Trophoblast cell (in vitro differentiated cells and primary cell): ENCODE data around the gene RAB15.

Experiments
- DNase-seq, 2 donors: peaks; one replicate each; pipeline ENCODE4 v3.0.0-alpha.2; 2016
- H2AFZ ChIP-seq: 2 replicates; pipeline ENCODE4 v1.6.1; 2013; ENCODE audit warnings: low read length, moderate library complexity, mild to moderate bottlenecking; ENCODE audit not compliant: insufficient read depth, poor library complexity
- H2AK5ac ChIP-seq: 2 replicates; pipeline ENCODE4 v1.6.1; 2013; ENCODE audit warnings: mild to moderate bottlenecking, low read length
- H2BK120ac ChIP-seq: 2 replicates; pipeline ENCODE4 v1.6.1; 2013; ENCODE audit warnings: low read length, mild to moderate bottlenecking, moderate library complexity; ENCODE audit not compliant: insufficient read depth, poor library complexity
- H2BK12ac ChIP-seq: 2 replicates; pipeline ENCODE4 v1.6.1; 2013; ENCODE audit warnings: mild to moderate bottlenecking, low read length, moderate library complexity
- H2BK5ac ChIP-seq: 2 replicates; pipeline ENCODE4 v1.6.1; 2013; ENCODE audit warnings: low read length, low read depth, moderate library complexity, mild to moderate bottlenecking; ENCODE audit not compliant: poor library complexity
- H3K14ac ChIP-seq: 2 replicates; pipeline ENCODE4 v1.6.1; 2013; ENCODE audit warnings: mild to moderate bottlenecking, low read length
- H3K18ac ChIP-seq: 2 replicates; pipeline ENCODE4 v1.6.1; 2013; ENCODE audit warnings: mild to moderate bottlenecking, low read length
- H3K23ac ChIP-seq: 2 replicates; pipeline ENCODE4 v1.6.1; 2013; ENCODE audit warnings: low read length
- H3K27ac ChIP-seq: 2 replicates; pipeline ENCODE4 v1.5.1; 2013; ENCODE audit warnings: low read depth, mild to moderate bottlenecking, inconsistent platforms, low read length, moderate library complexity
- H3K27me3 ChIP-seq: 2 replicates; pipeline ENCODE4 v1.6.1; 2013; ENCODE audit warnings: inconsistent platforms, mild to moderate bottlenecking, low read length, moderate library complexity; ENCODE audit not compliant: insufficient read depth
- H3K36me3 ChIP-seq, 2 experiments: 1 replicate in 1 of 2; 2 replicates in 1 of 2; pipeline ENCODE4 v1.6.1; 2013; ENCODE audit warnings: low read length in 2 of 2, mild to moderate bottlenecking in 2 of 2, moderate library complexity in 1 of 2; ENCODE audit not compliant: insufficient read depth in 2 of 2, control insufficient read depth in 1 of 2
- H3K4ac ChIP-seq: 2 replicates; pipeline ENCODE4 v1.6.1; 2013; ENCODE audit warnings: low read depth, mild to moderate bottlenecking, low read length, moderate library complexity
- H3K4me1 ChIP-seq, 2 experiments: 1 replicate in 1 of 2; 2 replicates in 1 of 2; pipeline ENCODE4 v1.6.1; 2013; ENCODE audit warnings: low read length in 2 of 2, mild to moderate bottlenecking in 2 of 2, moderate library complexity in 1 of 2; ENCODE audit not compliant: insufficient read depth in 2 of 2, control insufficient read depth in 1 of 2
- H3K4me2 ChIP-seq: 2 replicates; pipeline ENCODE4 v1.6.1; 2013; ENCODE audit warnings: inconsistent platforms, mild to moderate bottlenecking, low read length, moderate library complexity
- H3K4me3 ChIP-seq: 2 replicates; pipeline ENCODE4 v1.5.1; 2013; ENCODE audit warnings: mild to moderate bottlenecking, low read depth, low read length, inconsistent platforms
- H3K79me1 ChIP-seq: one replicate; pipeline ENCODE4 v1.6.1; 2013; ENCODE audit warnings: low read length
- H3K79me2 ChIP-seq: 2 replicates; pipeline ENCODE4 v1.6.1; 2013; ENCODE audit warnings: low read length, mild to moderate bottlenecking; ENCODE audit not compliant: control insufficient read depth, insufficient read depth, poor library complexity
- H3K9ac ChIP-seq: 2 replicates; pipeline ENCODE4 v1.6.1; 2013; ENCODE audit warnings: mild to moderate bottlenecking, low read length
- H3K9me3 ChIP-seq: 2 replicates; pipeline ENCODE4 v1.6.1; 2013; ENCODE audit warnings: low read depth, mild to moderate bottlenecking, control low read depth, inconsistent platforms, low read length; ENCODE audit not compliant: insufficient read depth
- H4K12ac ChIP-seq: 2 replicates; pipeline ENCODE4 v1.6.1; 2013; ENCODE audit warnings: low read depth, mild to moderate bottlenecking, low read length, moderate library complexity
- H4K8ac ChIP-seq: 2 replicates; pipeline ENCODE4 v1.6.1; 2013; ENCODE audit warnings: low read depth, mild to moderate bottlenecking, low read length, moderate library complexity
- H4K91ac ChIP-seq: one replicate; pipeline ENCODE4 v1.6.1; 2013; ENCODE audit warnings: low read depth, mild to moderate bottlenecking, low read length, moderate library complexity
- WGBS: extraction: QIAGEN DNeasy Blood & Tissue Kit; methylation state at CpG from one replicate; pipeline ENCODE4 v1.1.7; 2013; ENCODE audit warnings: missing lambda C conversion rate; ENCODE audit not compliant: insufficient read length, insufficient coverage; ENCODE audit errors: extremely low coverage; 5-methylcytosine and 5-hydroxymethylcytosine counted together

RAB15 gene

DNA sequence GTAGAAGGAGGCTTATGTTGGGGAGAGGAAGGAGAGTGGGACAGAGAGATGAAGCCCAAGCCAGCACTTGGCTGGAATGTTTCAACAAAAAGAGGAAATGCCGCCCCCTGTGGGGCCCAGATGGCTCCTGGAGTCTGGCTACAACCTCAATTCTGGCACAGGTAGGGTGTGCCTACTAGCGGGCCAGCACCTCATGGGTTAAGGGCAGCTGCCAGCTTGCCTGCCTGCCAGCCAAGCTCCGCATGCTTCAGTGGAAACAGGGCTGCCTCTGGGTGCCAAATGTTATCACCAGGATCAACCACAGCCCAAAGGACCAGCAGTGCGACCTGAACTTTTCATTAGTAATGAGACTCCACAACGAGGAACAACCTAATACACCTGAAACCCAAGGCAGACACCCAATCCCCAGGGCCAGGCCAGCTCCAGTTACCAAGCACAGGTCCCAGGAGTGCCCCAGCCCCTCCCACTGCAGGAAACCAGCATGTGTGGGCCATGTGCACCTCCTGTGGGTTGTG lies 11.3 kb downstream of the RAB15 start:
- Histone ChIP-seq H3K4ac (no peak overlapping the region), H2AFZ (no peak overlapping the region), H2BK5ac (no peak overlapping the region), H3K18ac (no peak overlapping the region), H3K79me2 (no peaks in the 10 kb centered on the region), H4K8ac (no peak overlapping the region), H2BK120ac (no peak overlapping the region), H3K9ac (no peak overlapping the region), H2BK12ac (no peak overlapping the region), H2AK5ac (no peak overlapping the region), H4K12ac (no peak overlapping the region), H3K4me2 (no peak overlapping the region), H3K14ac (no peak overlapping the region), H3K27ac (no peak overlapping the region), H3K27me3 (no peaks in the 10 kb centered on the region), H4K91ac (no peak overlapping the region), H3K79me1 (peaks cover 2% of the 10 kb centered on the region), H3K36me3 (no peaks in the 10 kb centered on the region), H3K4me1 (peaks cover 1 to 5% of the 10 kb centered on the region in 2 experiments), H3K4me3 (no peak overlapping the region), H3K9me3 (no peaks in the 10 kb centered on the region), H3K23ac (no peak overlapping the region)
- WGBS: no CpG with 5 or more reads among the region's 5 CpGs
- no peak for DNase-seq

GRCh38 chr14:64958743-64959142 lies 13.4 kb downstream of the RAB15 start:
- Histone ChIP-seq H3K79me1 (no peaks in the 10 kb centered on the region), H4K91ac (no peak overlapping the region), H2BK12ac (no peak overlapping the region), H3K14ac (no peak overlapping the region), H3K4me2 (no peak overlapping the region), H3K18ac (no peak overlapping the region), H2AFZ (no peak overlapping the region), H3K9me3 (no peaks in the 10 kb centered on the region), H3K9ac (no peak overlapping the region), H2AK5ac (no peak overlapping the region), H2BK120ac (no peak overlapping the region), H2BK5ac (no peak overlapping the region), H3K27me3 (no peaks in the 10 kb centered on the region), H3K4me1 (peaks cover 0 to 3% of the 10 kb centered on the region in 2 experiments), H4K12ac (no peak overlapping the region), H3K23ac (no peak overlapping the region), H4K8ac (no peak overlapping the region), H3K4me3 (no peak overlapping the region), H3K36me3 (no peaks in the 10 kb centered on the region), H3K79me2 (no peaks in the 10 kb centered on the region), H3K4ac (no peak overlapping the region), H3K27ac (no peak overlapping the region)
- DNase-seq: no peak
- no CpG with 5 or more reads among the region's 5 CpGs for WGBS

GRCh38 chr14:64958201-64958600 lies 13.9 kb downstream of the RAB15 start:
- no peak overlapping the region for H2AFZ ChIP-seq
- H4K8ac ChIP-seq: no peak overlapping the region
- peak; percentile 64 to 68 for DNase-seq
- no peak overlapping the region for H2AK5ac ChIP-seq
- no CpG with 5 or more reads among the region's 2 CpGs for WGBS
- no peak overlapping the region for H2BK12ac ChIP-seq
- no peaks in the 10 kb centered on the region for H3K27me3 ChIP-seq
- H3K4me3 ChIP-seq: no peak overlapping the region
- H3K4me2 ChIP-seq: no peak overlapping the region
- H3K4me1 ChIP-seq: peaks cover 0 to 3% of the 10 kb centered on the region in 2 experiments
- no peak overlapping the region for H3K9ac ChIP-seq
- H3K9me3 ChIP-seq: no peaks in the 10 kb centered on the region
- peaks cover 0 to 2% of the 10 kb centered on the region in 2 experiments for H3K36me3 ChIP-seq
- H4K12ac ChIP-seq: no peak overlapping the region
- no peaks in the 10 kb centered on the region for H3K79me1 ChIP-seq
- H3K23ac ChIP-seq: no peak overlapping the region
- no peak overlapping the region for H3K14ac ChIP-seq
- no peak overlapping the region for H3K18ac ChIP-seq
- H4K91ac ChIP-seq: no peak overlapping the region
- H3K79me2 ChIP-seq: no peaks in the 10 kb centered on the region
- H3K4ac ChIP-seq: no peak overlapping the region
- no peak overlapping the region for H2BK120ac ChIP-seq
- no peak overlapping the region for H2BK5ac ChIP-seq
- no peak overlapping the region for H3K27ac ChIP-seq

DNA sequence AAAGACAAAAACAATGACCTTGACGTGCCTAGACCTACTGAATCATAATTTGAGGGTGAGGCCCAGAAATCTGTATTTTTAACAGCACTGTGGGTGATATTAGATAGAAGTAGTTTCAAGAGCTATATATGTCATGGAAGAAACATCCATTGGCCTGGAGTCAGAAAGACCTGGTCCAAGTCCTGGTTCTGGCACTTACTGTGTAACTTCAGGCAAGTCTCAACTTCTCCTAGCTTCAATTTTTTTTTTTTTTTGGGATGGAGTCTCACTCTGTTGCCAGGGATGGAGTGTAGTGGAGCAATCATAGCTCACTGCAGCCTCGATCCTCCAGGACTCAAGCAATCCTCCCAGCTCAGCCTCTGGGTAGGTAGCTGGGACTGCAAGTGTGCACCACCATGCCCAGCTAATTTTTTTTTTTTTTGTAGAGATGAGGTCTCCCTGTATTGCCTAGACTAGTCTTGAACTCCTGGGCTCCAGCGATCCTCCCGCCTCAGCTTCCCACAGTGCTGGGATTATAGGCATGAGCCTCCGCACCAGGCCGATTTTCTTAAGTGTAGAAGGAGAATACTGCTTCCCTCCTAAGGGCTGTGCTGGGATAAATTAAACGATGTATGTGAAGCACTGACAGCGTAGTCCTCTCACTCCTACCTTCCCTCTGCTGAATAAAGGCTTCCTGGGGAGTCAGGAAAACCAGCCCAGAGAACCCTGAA lies 15.3 kb downstream of the RAB15 start:
- Histone ChIP-seq H2BK12ac (no peak overlapping the region), H4K91ac (no peak overlapping the region), H2AFZ (no peak overlapping the region), H3K79me1 (no peaks in the 10 kb centered on the region), H3K18ac (no peak overlapping the region), H3K9ac (no peak overlapping the region), H3K79me2 (no peaks in the 10 kb centered on the region), H4K12ac (no peak overlapping the region), H3K23ac (no peak overlapping the region), H3K27ac (no peak overlapping the region), H3K14ac (no peak overlapping the region), H3K4me1 (peaks cover 0 to 3% of the 10 kb centered on the region in 2 experiments), H2BK5ac (no peak overlapping the region), H3K4me2 (no peak overlapping the region), H3K9me3 (no peaks in the 10 kb centered on the region), H3K36me3 (peaks cover 1 to 4% of the 10 kb centered on the region in 2 experiments), H3K4me3 (no peak overlapping the region), H4K8ac (no peak overlapping the region), H2BK120ac (no peak overlapping the region), H3K27me3 (no peaks in the 10 kb centered on the region), H2AK5ac (no peak overlapping the region), H3K4ac (no peak overlapping the region)
- no peak for DNase-seq
- no CpG with 5 or more reads among the region's 8 CpGs for WGBS
